CD14-positive monocyte (primary cell): ENCODE measurements around the gene IL23R. TPM values are rescaled to one million over a fixed set of nuclear protein-coding genes. Genes with fewer than 3 reads are reported as not detected.

Source experiments
- DNase-seq, 3 donors: peaks; one replicate each; pipeline ENCODE4 v3.0.0-alpha.2; 2011 to 2022
- H2AFZ ChIP-seq: 2 replicates; pipeline ENCODE4 v1.6.0; 2012; ENCODE audit warnings: mild to moderate bottlenecking, low read depth, low read length, inconsistent platforms; ENCODE audit not compliant: insufficient read depth, poor library complexity, severe bottlenecking
- H3K27ac ChIP-seq, 2 donors: 1 replicate in 1 of 2; 2 replicates in 1 of 2; pipeline ENCODE4 v1.5.1; 2012 to 2013; ENCODE audit warnings: low read length in 2 of 2, control low read depth in 1 of 2, inconsistent platforms in 1 of 2, low read depth in 1 of 2, mild to moderate bottlenecking in 1 of 2
- H3K27me3 ChIP-seq, 2 donors: one replicate each; pipeline versions ENCODE4 v1.6.0 to v1.6.1; 2011 to 2013; ENCODE audit warnings: low read length in 2 of 2; ENCODE audit not compliant: control insufficient read depth in 2 of 2, insufficient read depth in 2 of 2
- H3K36me3 ChIP-seq, 2 donors: replicated peaks in 1 of 2; 1 replicate in 1 of 2; 2 replicates in 1 of 2; pipeline versions ENCODE4 v1.5.1 to v1.6.1; 2012 to 2013; ENCODE audit warnings: low read length in 2 of 2, control low read depth in 1 of 2, inconsistent platforms in 1 of 2, mild to moderate bottlenecking in 1 of 2; ENCODE audit not compliant: insufficient read depth in 2 of 2, control insufficient read depth in 1 of 2
- H3K4me1 ChIP-seq, 2 donors: 1 replicate in 1 of 2; 2 replicates in 1 of 2; pipeline versions ENCODE4 v1.5.1 to v1.6.1; 2012 to 2013; ENCODE audit warnings: low read length in 2 of 2, control low read depth in 1 of 2, inconsistent platforms in 1 of 2, mild to moderate bottlenecking in 1 of 2, moderate library complexity in 1 of 2; ENCODE audit not compliant: insufficient read depth in 2 of 2, control insufficient read depth in 1 of 2
- H3K4me2 ChIP-seq: replicated peaks from 2 replicates; pipeline ENCODE3; 2012; ENCODE audit warnings: low read length, moderate library complexity, mild to moderate bottlenecking; ENCODE audit not compliant: poor library complexity, severe bottlenecking; ENCODE audit errors: extremely low read depth
- H3K4me3 ChIP-seq, 3 experiments: fragments of 200-600 bp in 1 of 3; sonication (generic) in 1 of 3; replicated peaks in 1 of 3; 1 replicate in 2 of 3; 2 replicates in 1 of 3; pipeline ENCODE4 v1.5.1; 2011 to 2013; ENCODE audit warnings: low read length in 3 of 3, mild to moderate bottlenecking in 3 of 3, control low read depth in 2 of 3, low read depth in 2 of 3, inconsistent platforms in 1 of 3, moderate library complexity in 1 of 3
- H3K79me2 ChIP-seq: 2 replicates; pipeline ENCODE4 v1.6.0; 2012; ENCODE audit warnings: mild to moderate bottlenecking, control low read depth, inconsistent platforms, low read length, moderate library complexity; ENCODE audit not compliant: insufficient read depth
- H3K9ac ChIP-seq: 2 replicates; pipeline ENCODE4 v1.6.0; 2017; ENCODE audit warnings: low read length, mild to moderate bottlenecking; ENCODE audit not compliant: insufficient read depth, poor library complexity, severe bottlenecking
- H3K9me3 ChIP-seq, 2 donors: replicated peaks in 1 of 2; 1 replicate in 1 of 2; 2 replicates in 1 of 2; pipeline versions ENCODE4 v1.5.1 to v1.6.1; 2012 to 2013; ENCODE audit warnings: low read length in 2 of 2, control low read depth in 1 of 2; ENCODE audit not compliant: control insufficient read depth in 1 of 2, insufficient read depth in 1 of 2
- H4K20me1 ChIP-seq: 2 replicates; pipeline ENCODE4 v1.6.0; 2012; ENCODE audit warnings: mild to moderate bottlenecking, low read length, control low read depth, moderate library complexity; ENCODE audit not compliant: insufficient read depth
- H3K27ac Mint-ChIP-seq, 7 donors: one replicate each; pipeline ENCODE4 v1.8.0; 2020; ENCODE audit warnings: mild to moderate bottlenecking in 7 of 7, mixed read lengths in 7 of 7, moderate library complexity in 6 of 7, inconsistent platforms in 2 of 7
- H3K27me3 Mint-ChIP-seq, 3 donors: one replicate each; pipeline ENCODE4 v1.8.0; 2021 to 2022; ENCODE audit warnings: low read depth in 3 of 3, mild to moderate bottlenecking in 3 of 3, mixed read lengths in 3 of 3, moderate library complexity in 3 of 3, inconsistent platforms in 1 of 3
- H3K36me3 Mint-ChIP-seq, 2 donors: one replicate each; pipeline ENCODE4 v1.8.0; 2020; ENCODE audit warnings: mixed read lengths in 2 of 2, inconsistent platforms in 1 of 2, mild to moderate bottlenecking in 1 of 2
- H3K4me1 Mint-ChIP-seq: one replicate; pipeline ENCODE4 v1.8.0; 2020; ENCODE audit warnings: mild to moderate bottlenecking, mixed read lengths
- H3K4me3 Mint-ChIP-seq, 2 donors: one replicate each; pipeline ENCODE4 v1.8.0; 2020; ENCODE audit warnings: mild to moderate bottlenecking in 2 of 2, mixed read lengths in 2 of 2, moderate library complexity in 1 of 2
- H3K9me3 Mint-ChIP-seq, 7 donors: one replicate each; pipeline ENCODE4 v1.8.0; 2020 to 2022; ENCODE audit warnings: mixed read lengths in 7 of 7, mild to moderate bottlenecking in 6 of 7, moderate library complexity in 6 of 7, inconsistent platforms in 2 of 7
- WGBS: methylation state at CpG from one replicate; pipeline ENCODE4 v1.1.5; 2013; ENCODE audit warnings: missing lambda C conversion rate; ENCODE audit not compliant: insufficient coverage; 5-methylcytosine and 5-hydroxymethylcytosine counted together
- intact Hi-C, 2 donors: fragments of 100-400 bp; cut with micrococcal nuclease; formaldehyde crosslinking; loops; one replicate each; pipeline versions ENCODE4 v1.15.0 to v1.15.1; 2023
- polyA plus RNA-seq, 3 donors: library from polyadenylated mRNA; depleted of rRNA in 1 of 3; unstranded in 2 of 3; stranded (reverse) in 1 of 3; fragments of 300-500 nt in 2 of 3; fragments of >200 nt in 1 of 3; fragmentation: Illumina TruSeq in 2 of 3; gene quantifications; 1 replicate in 2 of 3; 2 replicates in 1 of 3; pipeline ENCODE4 v1.2.3, GENCODE V29; 2012 to 2021
- TF ChIP-seq, protein P1 (sequence below): fragments of 200-600 bp; IDR thresholded peaks from one replicate; pipeline ENCODE4 v1.8.0; 2022; ENCODE audit warnings: antibody characterized with exemption, mild to moderate bottlenecking

IL23R gene
- polyA plus RNA-seq, 3 donors, result not detected

DNA sequence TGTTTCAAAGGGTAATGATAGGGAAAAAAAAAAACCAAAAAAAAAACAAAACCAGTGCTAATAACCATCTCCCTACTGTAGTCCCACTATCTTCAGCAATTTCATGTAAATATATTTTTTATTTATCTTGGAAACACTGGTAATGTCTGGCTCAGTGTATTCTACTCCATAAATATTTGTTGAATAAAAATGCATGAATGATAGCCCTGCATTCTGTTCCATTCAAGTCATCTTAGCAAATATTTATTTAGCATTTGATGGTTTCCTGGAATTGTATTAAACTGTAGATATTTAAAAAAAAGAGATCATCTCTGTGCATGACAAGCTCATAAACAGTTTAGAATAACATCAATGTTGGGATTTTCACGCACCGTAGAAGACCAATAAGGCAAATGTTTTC, 24.2 kb downstream of the IL23R start:
- H3K4me3 ChIP-seq, result no peak overlapping the region
- H3K27ac ChIP-seq, result no peak overlapping the region
- intact Hi-C loops, result no loop called here
- no peaks in the 10 kb centered on the region for H3K79me2 ChIP-seq
- WGBS, result no CpG with 5 or more reads among the region's 2 CpGs
- Mint-ChIP-seq H3K4me1 (no peaks in the 10 kb centered on the region), H3K9me3 (peaks cover 0 to 2% (median 0%) of the 10 kb centered on the region in 7 donors), H3K27me3 (no peaks in the 10 kb centered on the region), H3K27ac (no peak overlapping the region), H3K4me3 (no peak overlapping the region), H3K36me3 (no peaks in the 10 kb centered on the region)
- H3K9me3 ChIP-seq, result no peaks in the 10 kb centered on the region
- H4K20me1 ChIP-seq, result no peaks in the 10 kb centered on the region
- TF ChIP-seq, protein P1, sequence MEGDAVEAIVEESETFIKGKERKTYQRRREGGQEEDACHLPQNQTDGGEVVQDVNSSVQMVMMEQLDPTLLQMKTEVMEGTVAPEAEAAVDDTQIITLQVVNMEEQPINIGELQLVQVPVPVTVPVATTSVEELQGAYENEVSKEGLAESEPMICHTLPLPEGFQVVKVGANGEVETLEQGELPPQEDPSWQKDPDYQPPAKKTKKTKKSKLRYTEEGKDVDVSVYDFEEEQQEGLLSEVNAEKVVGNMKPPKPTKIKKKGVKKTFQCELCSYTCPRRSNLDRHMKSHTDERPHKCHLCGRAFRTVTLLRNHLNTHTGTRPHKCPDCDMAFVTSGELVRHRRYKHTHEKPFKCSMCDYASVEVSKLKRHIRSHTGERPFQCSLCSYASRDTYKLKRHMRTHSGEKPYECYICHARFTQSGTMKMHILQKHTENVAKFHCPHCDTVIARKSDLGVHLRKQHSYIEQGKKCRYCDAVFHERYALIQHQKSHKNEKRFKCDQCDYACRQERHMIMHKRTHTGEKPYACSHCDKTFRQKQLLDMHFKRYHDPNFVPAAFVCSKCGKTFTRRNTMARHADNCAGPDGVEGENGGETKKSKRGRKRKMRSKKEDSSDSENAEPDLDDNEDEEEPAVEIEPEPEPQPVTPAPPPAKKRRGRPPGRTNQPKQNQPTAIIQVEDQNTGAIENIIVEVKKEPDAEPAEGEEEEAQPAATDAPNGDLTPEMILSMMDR, result no peak
- H2AFZ ChIP-seq, result no peak overlapping the region
- no peak overlapping the region for H3K9ac ChIP-seq
- no peaks in the 10 kb centered on the region for H3K36me3 ChIP-seq
- no peak for DNase-seq
- no peaks in the 10 kb centered on the region for H3K27me3 ChIP-seq
- H3K4me2 ChIP-seq, result no peak overlapping the region
- H3K4me1 ChIP-seq, result no peaks in the 10 kb centered on the region

DNA sequence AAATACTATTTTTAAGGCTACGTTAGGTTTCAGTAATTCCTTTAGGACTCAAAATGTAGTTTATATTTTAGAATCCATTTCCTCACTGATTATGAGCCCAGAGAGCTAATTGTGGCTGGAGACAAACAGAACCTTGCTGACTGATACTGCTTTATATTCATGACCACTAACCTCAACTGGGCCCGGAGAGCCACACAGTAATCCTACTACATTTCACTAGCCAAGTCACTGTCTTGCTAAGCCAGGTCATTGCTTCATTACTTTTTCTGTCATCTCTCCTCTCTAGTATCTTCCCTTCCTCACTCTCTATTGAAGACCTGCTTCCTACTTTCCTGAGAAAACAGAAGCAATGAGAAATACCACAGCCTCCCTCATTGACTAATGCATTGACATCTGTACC, 24.7 kb downstream of the IL23R start:
- no peak overlapping the region for H3K27ac ChIP-seq
- intact Hi-C loops, result no loop called here
- WGBS, result 100% methylated on average over 1 of the region's 2 CpGs
- no peak for DNase-seq
- no peaks in the 10 kb centered on the region for H4K20me1 ChIP-seq
- H3K27ac Mint-ChIP-seq, result no peak overlapping the region
- no peaks in the 10 kb centered on the region for H3K4me1 ChIP-seq
- H3K9ac ChIP-seq, result no peak overlapping the region
- no peaks in the 10 kb centered on the region for H3K79me2 ChIP-seq
- no peak overlapping the region for H2AFZ ChIP-seq
- no peaks in the 10 kb centered on the region for H3K27me3 ChIP-seq
- H3K36me3 ChIP-seq, result no peaks in the 10 kb centered on the region
- TF ChIP-seq, protein P1, result no peak
- H3K4me2 ChIP-seq, result no peak overlapping the region
- no peaks in the 10 kb centered on the region for H3K36me3 Mint-ChIP-seq
- H3K4me1 Mint-ChIP-seq, result no peaks in the 10 kb centered on the region
- no peaks in the 10 kb centered on the region for H3K9me3 ChIP-seq
- H3K4me3 ChIP-seq, result no peak overlapping the region
- H3K4me3 Mint-ChIP-seq, result no peak overlapping the region
- peaks cover 0 to 2% (median 0%) of the 10 kb centered on the region in 7 donors for H3K9me3 Mint-ChIP-seq
- no peaks in the 10 kb centered on the region for H3K27me3 Mint-ChIP-seq
